Astrocyte of the cerebellum (primary cell): ENCODE measurements around the gene IGF2BP2.

ENCODE experiments used
- DNase-seq: peaks from one replicate; pipeline ENCODE4 v3.0.0-alpha.2; 2011; ENCODE audit warnings: low read depth
- H3K4me3 ChIP-seq: 2 replicates; pipeline ENCODE4 v1.5.1; 2011; ENCODE audit warnings: mild to moderate bottlenecking, low read depth, low read length, moderate library complexity
- CTCF ChIP-seq: IDR thresholded peaks from 2 replicates; pipeline ENCODE4 v1.5.1; 2012; ENCODE audit warnings: low read length, low read depth, moderate library complexity, mild to moderate bottlenecking; ENCODE audit errors: missing control alignments
- in situ Hi-C: cut with HindIII; loops from 2 replicates; pipeline ENCODE4 v1.10.0; 2017; ENCODE audit warnings: low sequenced_read_pairs

Gene IGF2BP2

GRCh38 chr3:185851959-185852358 lies 27.1 kb upstream of the IGF2BP2 start:
- no peak overlapping the region for H3K4me3 ChIP-seq
- TF ChIP-seq CTCF = no peak
- in situ Hi-C loops = no loop called here
- DNase-seq = no peak

- in situ Hi-C loops = no loop called here
- no peak for DNase-seq
- H3K4me3 ChIP-seq = no peak overlapping the region
- TF ChIP-seq CTCF = no peak
Measured at GRCh38 chr3:185851046-185851445, 26.2 kb upstream of the IGF2BP2 start.

- DNase-seq = no peak
- no peak overlapping the region for H3K4me3 ChIP-seq
- in situ Hi-C loops = no loop called here
- TF ChIP-seq CTCF = no peak
Measured at GRCh38 chr3:185847506-185847905, 22.7 kb upstream of the IGF2BP2 start.

- no peak for DNase-seq
- in situ Hi-C loops = no loop called here
- no peak for TF ChIP-seq CTCF
- H3K4me3 ChIP-seq = no peak overlapping the region
Measured at GRCh38 chr3:185846037-185846436, 21.2 kb upstream of the IGF2BP2 start.

- no peak for DNase-seq
- TF ChIP-seq CTCF = no peak
- no peak overlapping the region for H3K4me3 ChIP-seq
- in situ Hi-C loops = no loop called here
Measured at GRCh38 chr3:185844051-185844450, 19.2 kb upstream of the IGF2BP2 start.

GRCh38 chr3:185843635-185844034 lies 18.8 kb upstream of the IGF2BP2 start:
- in situ Hi-C loops = no loop called here
- H3K4me3 ChIP-seq = no peak overlapping the region
- TF ChIP-seq CTCF = no peak
- no peak for DNase-seq

- no peak overlapping the region for H3K4me3 ChIP-seq
- TF ChIP-seq CTCF = no peak
- DNase-seq = no peak
- in situ Hi-C loops = no loop called here
Measured at GRCh38 chr3:185843126-185843525, 18.3 kb upstream of the IGF2BP2 start.
